ENCODE results near the gene UBXN1. TPM values are rescaled to one million over a fixed set of nuclear protein-coding genes. Genes with fewer than 3 reads are reported as not detected.
A peak's percentile ranks its signal among the peaks of the same experiment; 100 is the strongest.

UBXN1 gene
- total RNA-seq, 2 experiments from 2014 or later = 110 to 116 TPM

DNA sequence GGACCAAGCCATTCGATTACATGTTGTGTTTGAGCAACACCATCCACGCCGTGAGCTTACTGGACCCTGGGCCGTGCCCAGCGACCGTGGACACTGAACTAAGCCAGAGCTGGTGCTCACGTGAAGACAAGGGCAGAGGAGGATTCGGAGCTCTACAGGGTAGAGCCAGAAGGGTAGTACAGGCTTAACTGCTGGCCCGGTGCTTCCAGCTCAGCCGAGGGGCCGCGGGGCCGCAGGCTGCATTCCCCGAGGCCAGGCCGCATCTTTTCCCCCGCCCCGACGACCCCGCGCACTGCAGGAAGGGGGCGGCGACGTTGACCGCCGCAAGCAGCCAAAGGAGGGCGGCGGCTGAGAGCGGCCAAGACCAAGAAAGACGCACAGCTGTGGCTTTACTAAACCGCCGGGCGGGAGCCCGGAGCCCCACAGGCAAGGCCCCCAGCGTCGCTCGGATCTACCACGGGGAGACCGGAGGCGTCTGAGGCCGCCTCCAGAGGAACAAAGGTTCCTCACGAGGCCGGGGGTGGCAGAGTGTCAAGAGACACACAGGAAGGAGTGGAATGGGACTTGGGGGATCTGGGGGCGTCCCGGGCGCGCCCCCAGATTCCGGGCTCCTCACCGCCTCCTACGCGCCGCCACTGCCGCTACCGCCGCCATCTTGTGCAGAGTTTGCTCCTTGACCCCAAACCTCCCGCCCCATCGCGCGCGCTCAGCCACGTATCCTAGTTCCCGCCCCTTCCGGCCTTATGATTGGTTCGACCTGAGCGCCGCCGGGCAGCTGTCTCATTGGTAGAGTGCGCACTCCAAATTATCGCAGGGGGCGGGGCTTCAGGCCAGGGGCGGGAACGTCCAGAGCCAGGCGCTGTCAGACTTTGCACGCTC is 32.7 kb downstream of the UBXN1 start, which contains the start of gene GANAB:
TSS of gene GANAB (minus strand) at position 668 of the 879 bp plus-strand sequence. CDS start at position 654, 14 bp downstream.
- peaks cover 21% of the 10 kb centered on the region for H3K36me3 Mint-ChIP-seq
- H3K9me3 Mint-ChIP-seq = no peaks in the 10 kb centered on the region
- H3K4me3 Mint-ChIP-seq = peak within 1 kb of the TSS; percentile 94
- H3K27ac Mint-ChIP-seq = peak within 1 kb of the TSS; percentile 94
- intact Hi-C loops (cut with micrococcal nuclease) = loop anchor here (1.0 to 2.0 kb wide), 3 partner anchors 24 to 55 kb away; partner anchors contain the start of genes EML3, ROM1 and TUT1
- ChIA-PET CTCF (interaction anchor here (0.6 to 1.7 kb wide), 7 partner anchors 23 to 221 kb away, joined by 3 to 5 read pairs (median 3); partner anchors contain the start of genes HNRNPUL2 and STX5), POLR2A (interaction anchor here (0.6 to 7.2 kb wide), 18 partner anchors 9 to 210 kb away, joined by 3 to 68 read pairs (median 5); partner anchors contain the start of genes B3GAT3, C11orf98, CSKMT and EML3)
- peaks cover 30% of the 10 kb centered on the region for H3K4me1 Mint-ChIP-seq (ENCODE audit: low read depth)
- no peaks in the 10 kb centered on the region for H3K27me3 Mint-ChIP-seq
- peak; percentile 100 for DNase-seq

GRCh38 chr11:62645671-62645945 is 33.3 kb downstream of the UBXN1 start:
- Mint-ChIP-seq H3K4me3 (peak overlapping the region; percentile 94), H3K27ac (peak overlapping the region; percentile 94), H3K9me3 (no peaks in the 10 kb centered on the region), H3K27me3 (no peaks in the 10 kb centered on the region), H3K4me1 (ENCODE audit: low read depth) (peaks cover 32% of the 10 kb centered on the region), H3K36me3 (peaks cover 21% of the 10 kb centered on the region)
- DNase-seq = peak; percentile 20
- intact Hi-C loops (cut with micrococcal nuclease) = no loop called here
- ChIA-PET CTCF (interaction anchor here (0.6 to 1.7 kb wide), 5 partner anchors 23 to 186 kb away, joined by 3 to 5 read pairs (median 4); partner anchors contain the start of genes HNRNPUL2, STX5 and TUT1), POLR2A (interaction anchor here (0.8 to 7.2 kb wide), 14 partner anchors 10 to 210 kb away, joined by 3 to 68 read pairs (median 5); partner anchors contain the start of genes B3GAT3, C11orf98, CSKMT and EML3)

GRCh38 chr11:62644220-62644619 is 34.7 kb downstream of the UBXN1 start:
- Mint-ChIP-seq H3K4me3 (no peak overlapping the region), H3K36me3 (peaks cover 22% of the 10 kb centered on the region), H3K27ac (peak overlapping the region; percentile 43), H3K27me3 (no peaks in the 10 kb centered on the region), H3K9me3 (no peaks in the 10 kb centered on the region), H3K4me1 (ENCODE audit: low read depth) (peaks cover 41% of the 10 kb centered on the region)
- ChIA-PET POLR2A (interaction anchor here (0.6 to 7.2 kb wide), 6 partner anchors 10 to 208 kb away, joined by 3 to 68 read pairs (median 5); partner anchors contain the start of genes B3GAT3, C11orf98, CSKMT and TUT1), CTCF (interaction anchor here (1.1 to 1.4 kb wide), 3 partner anchors 50 to 70 kb away, joined by 3 to 5 read pairs (median 3); partner anchors contain the start of gene TUT1)
- DNase-seq = no peak
- intact Hi-C loops (cut with micrococcal nuclease) = no loop called here

DNA sequence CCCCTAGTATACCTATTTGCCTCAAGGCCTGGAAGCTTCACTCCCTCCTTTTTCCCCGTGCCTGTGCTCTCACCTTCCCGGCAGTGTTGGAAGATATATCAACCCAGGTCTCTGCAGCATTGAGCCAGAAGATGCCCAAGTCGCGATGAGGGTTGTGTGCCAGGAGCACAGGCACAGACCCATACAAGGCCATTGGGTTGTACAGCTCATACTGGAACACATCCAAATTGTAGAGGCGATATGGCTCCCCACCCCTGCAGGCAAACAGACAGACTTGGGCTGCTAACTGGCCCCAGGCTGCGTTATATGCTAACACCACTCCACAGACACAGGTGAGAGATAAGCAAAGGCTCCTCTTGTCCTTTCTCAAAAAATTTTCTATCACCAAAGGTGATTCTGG is 46.4 kb downstream of the UBXN1 start:
- Mint-ChIP-seq H3K4me3 (no peak overlapping the region), H3K4me1 (ENCODE audit: low read depth) (peaks cover 16% of the 10 kb centered on the region), H3K27me3 (no peaks in the 10 kb centered on the region), H3K36me3 (peaks cover 57% of the 10 kb centered on the region), H3K9me3 (no peaks in the 10 kb centered on the region), H3K27ac (no peak overlapping the region)
- intact Hi-C loops (cut with micrococcal nuclease) = no loop called here
- DNase-seq = no peak
- POLR2A ChIA-PET = interaction anchor here (0.6 to 0.8 kb wide), 2 partner anchors 39 to 41 kb away, joined by 3 to 4 read pairs; partner anchors contain the start of genes LBHD1, TUT1 and UQCC3
- CTCF ChIA-PET = interaction anchor here (1.0 kb wide), 1 partner anchor 40 kb away, joined by 3 read pairs; no protein-coding TSS in a partner anchor

DNA sequence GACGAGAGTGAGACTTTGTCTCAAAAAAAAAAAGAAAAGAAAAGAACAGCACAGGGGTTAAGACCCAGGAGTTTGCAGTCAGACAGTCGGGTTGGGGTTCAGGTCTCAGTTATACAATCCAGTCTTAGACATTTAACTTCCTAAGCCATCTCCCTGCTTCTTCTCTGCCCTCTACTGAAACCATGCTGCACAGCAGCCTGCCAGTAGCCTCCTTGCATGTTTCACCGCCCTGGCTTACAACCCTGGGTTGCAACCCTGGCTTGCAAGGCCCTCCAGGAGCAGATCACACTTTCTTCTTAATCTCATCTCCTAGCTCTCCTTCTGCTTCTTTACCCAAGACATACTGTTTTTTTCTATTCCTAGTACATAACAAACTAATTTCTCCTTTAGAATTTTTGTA is 51.2 kb downstream of the UBXN1 start:
- DNase-seq = no peak
- H3K27me3 Mint-ChIP-seq = no peaks in the 10 kb centered on the region
- H3K9me3 Mint-ChIP-seq = no peaks in the 10 kb centered on the region
- ChIA-PET POLR2A (no interaction called here), CTCF (interaction anchor here (1.1 kb wide), 1 partner anchor 15 kb away, joined by 3 read pairs; no protein-coding TSS in a partner anchor)
- H3K27ac Mint-ChIP-seq = no peak overlapping the region
- intact Hi-C loops (cut with micrococcal nuclease) = no loop called here
- no peak overlapping the region for H3K4me3 Mint-ChIP-seq
- peaks cover 44% of the 10 kb centered on the region for H3K36me3 Mint-ChIP-seq
- no peaks in the 10 kb centered on the region for H3K4me1 Mint-ChIP-seq (ENCODE audit: low read depth)

Other genes starting within 250 kb of the UBXN1 start
- gene AHNAK, start 132.3 kb downstream of the UBXN1 start, total RNA-seq = 10 to 100 TPM; 83.7 to 85.2 TPM
- 1,000 to 10,000 TPM; 1,956 to 1,989 TPM for gene EEF1G, start 105.2 kb downstream of the UBXN1 start, total RNA-seq
- gene TUT1, start 87.5 kb downstream of the UBXN1 start, total RNA-seq = 10 to 100 TPM; 32.7 to 34.2 TPM
- 100 to 1,000 TPM; 166 to 167 TPM for gene MTA2, start 77.2 kb downstream of the UBXN1 start, total RNA-seq
- gene EML3, start 66.3 kb downstream of the UBXN1 start, total RNA-seq = 100 to 1,000 TPM; 113 to 116 TPM
- gene ROM1, start 65.8 kb downstream of the UBXN1 start, total RNA-seq = 1 to 10 TPM; 1.1 to 1.5 TPM
- gene B3GAT3, start 57.1 kb downstream of the UBXN1 start, total RNA-seq = 10 to 100 TPM; 67.0 to 70.4 TPM
- gene GANAB, start 32.5 kb downstream of the UBXN1 start, total RNA-seq = 100 to 1,000 TPM; 247 to 249 TPM
- gene INTS5, start 25.8 kb downstream of the UBXN1 start, total RNA-seq = 10 to 100 TPM; 30.2 to 30.8 TPM
- 100 to 1,000 TPM; 107 to 110 TPM for gene C11orf98, start 13.9 kb downstream of the UBXN1 start, total RNA-seq
- gene CSKMT, start 13.8 kb downstream of the UBXN1 start, total RNA-seq = 10 to 100 TPM; 27.7 to 33.9 TPM
- gene UQCC3, start 7.4 kb downstream of the UBXN1 start, total RNA-seq = 1 to 10 TPM; 6.0 to 6.2 TPM
- 10 to 100 TPM; 10.8 to 14.1 TPM for gene LBHD1, start 6.8 kb downstream of the UBXN1 start, total RNA-seq
- gene LRRN4CL, start 10.5 kb upstream of the UBXN1 start, total RNA-seq = under 1 TPM; 0.12 to 0.21 TPM
- 10 to 100 TPM; 18.0 to 20.4 TPM for gene BSCL2, start 28.4 kb upstream of the UBXN1 start, total RNA-seq
- gene GNG3, start 28.6 kb upstream of the UBXN1 start, total RNA-seq = not detected
- gene HNRNPUL2, start 48.4 kb upstream of the UBXN1 start, total RNA-seq = 10 to 100 TPM; 56.0 to 62.3 TPM
- gene TTC9C, start 49.4 kb upstream of the UBXN1 start, total RNA-seq = 10 to 100 TPM; 37.6 to 43.0 TPM
- 1 to 10 TPM; 8.4 to 9.7 TPM for gene ZBTB3, start 75.1 kb upstream of the UBXN1 start, total RNA-seq
- 100 to 1,000 TPM; 116 to 124 TPM for gene POLR2G, start 82.5 kb upstream of the UBXN1 start, total RNA-seq
- 10 to 100 TPM; 11.9 to 12.0 TPM for gene TAF6L, start 92.3 kb upstream of the UBXN1 start, total RNA-seq
- gene TMEM179B, start 108.3 kb upstream of the UBXN1 start, total RNA-seq = 10 to 100 TPM; 25.0 to 25.5 TPM
- 10 to 100 TPM in 1 of 2 experiments, 1 to 10 TPM in 1; 9.2 to 10.2 TPM for gene TMEM223, start 112.9 kb upstream of the UBXN1 start, total RNA-seq
- 10 to 100 TPM; 70.8 to 83.6 TPM for gene NXF1, start 126.4 kb upstream of the UBXN1 start, total RNA-seq
- gene STX5, start 153.0 kb upstream of the UBXN1 start, total RNA-seq = 10 to 100 TPM; 24.6 to 29.2 TPM
- under 1 TPM in 1 of 2 experiments, not detected in 1; 0.53 TPM for gene TEX54, start 153.8 kb upstream of the UBXN1 start, total RNA-seq
- 10 to 100 TPM; 72.6 to 73.0 TPM for gene WDR74, start 160.5 kb upstream of the UBXN1 start, total RNA-seq
- 100 to 1,000 TPM; 309 to 314 TPM for gene SLC3A2, start 201.8 kb upstream of the UBXN1 start, total RNA-seq
- not detected for gene CHRM1, start 242.3 kb upstream of the UBXN1 start, total RNA-seq